Hepatocyte (in vitro differentiated cells): ENCODE data around the gene ELMO3. TPM values are rescaled to one million over a fixed set of nuclear protein-coding genes. Genes with fewer than 3 reads are reported as not detected.

Experiments used
- DNase-seq: peaks from one replicate; pipeline ENCODE4 v3.0.0-alpha.2; 2016; ENCODE audit warnings: low spot score
- H2AFZ ChIP-seq: fragments of 200-600 bp; sonication (generic); 2 replicates; pipeline ENCODE4 v1.6.0; 2016; ENCODE audit warnings: antibody characterized with exemption, mild to moderate bottlenecking
- H3K27ac ChIP-seq: fragments of 200-600 bp; sonication (generic); 2 replicates; pipeline ENCODE4 v1.5.1; 2016; ENCODE audit warnings: mild to moderate bottlenecking
- H3K27me3 ChIP-seq: fragments of 200-600 bp; sonication (generic); 2 replicates; pipeline ENCODE4 v1.6.1; 2016
- H3K36me3 ChIP-seq: fragments of 200-600 bp; sonication (generic); replicated peaks from 2 replicates; pipeline ENCODE4 v1.5.1; 2016; ENCODE audit warnings: low read depth; ENCODE audit not compliant: insufficient read depth
- H3K4me1 ChIP-seq: fragments of 200-600 bp; sonication (generic); 2 replicates; pipeline ENCODE4 v1.5.1; 2016; ENCODE audit warnings: mild to moderate bottlenecking, moderate library complexity; ENCODE audit not compliant: insufficient read depth
- H3K4me2 ChIP-seq: fragments of 200-600 bp; sonication (generic); 2 replicates; pipeline ENCODE4 v1.6.0; 2016
- H3K4me3 ChIP-seq: fragments of 200-600 bp; sonication (generic); 2 replicates; pipeline ENCODE4 v1.5.1; 2016; ENCODE audit warnings: mild to moderate bottlenecking
- H3K79me2 ChIP-seq: fragments of 200-600 bp; sonication (generic); 2 replicates; pipeline ENCODE4 v1.6.0; 2017; ENCODE audit warnings: mild to moderate bottlenecking
- H3K9me2 ChIP-seq: fragments of 200-600 bp; sonication (generic); replicated peaks from 2 replicates; pipeline ENCODE4 v1.6.0; 2017; ENCODE audit warnings: mild to moderate bottlenecking; ENCODE audit not compliant: insufficient read depth
- H3K9me3 ChIP-seq: fragments of 200-600 bp; sonication (generic); 2 replicates; pipeline ENCODE4 v1.5.1; 2016; ENCODE audit warnings: low read depth, mild to moderate bottlenecking
- H4K20me1 ChIP-seq: fragments of 200-600 bp; sonication (generic); 2 replicates; pipeline ENCODE4 v1.6.0; 2016; ENCODE audit warnings: mild to moderate bottlenecking; ENCODE audit not compliant: insufficient read depth, poor library complexity, severe bottlenecking
- CTCF ChIP-seq: fragments of 200-600 bp; sonication (generic); IDR thresholded peaks from 2 replicates; pipeline ENCODE4 v1.5.1; 2016; ENCODE audit warnings: antibody characterized with exemption, mild to moderate bottlenecking; ENCODE audit not compliant: poor library complexity
- EZH2 ChIP-seq: fragments of 200-600 bp; sonication (generic); IDR thresholded peaks from 2 replicates; pipeline ENCODE4 v1.6.1; 2016; ENCODE audit warnings: antibody characterized with exemption, mild to moderate bottlenecking, borderline replicate concordance
- EZH2phosphoT487 ChIP-seq: fragments of 200-600 bp; sonication (generic); IDR thresholded peaks from one replicate; pipeline ENCODE4 v1.6.1; 2018; ENCODE audit warnings: antibody characterized with exemption, mild to moderate bottlenecking, low read depth, moderate library complexity; ENCODE audit not compliant: unreplicated experiment, severe bottlenecking
- WGBS: methylation state at CpG from one replicate; pipeline ENCODE4 v1.1.6; 2016; ENCODE audit warnings: low lambda C conversion rate; ENCODE audit errors: missing lambda C conversion rate; 5-methylcytosine and 5-hydroxymethylcytosine counted together
- polyA plus RNA-seq: library from polyadenylated mRNA; unstranded; fragments of >200 nt; fragmentation: Nextera tagmentation; extraction: Ambion mirVana; gene quantifications from 2 replicates; pipeline ENCODE4 v1.2.1, GENCODE V29; 2016
- total RNA-seq: library from RNA; depleted of rRNA; stranded (reverse); fragments of >200 nt; gene quantifications from 2 replicates; pipeline ENCODE4 v1.2.3, GENCODE V29; 2014

Gene ELMO3
- total and polyA plus RNA-seq, 2 experiments from 2014 or later = 14.5 to 18.5 TPM

GRCh38 chr16:67227567-67227921, 28.6 kb downstream of the ELMO3 start:
- TF ChIP-seq CTCF (no peak), EZH2 (no peak), EZH2phosphoT487 (no peak)
- H3K27ac ChIP-seq = peak overlapping the region; percentile 69
- no peaks in the 10 kb centered on the region for H4K20me1 ChIP-seq
- H3K4me1 ChIP-seq = peaks cover 9% of the 10 kb centered on the region
- peak overlapping the region; percentile 96 for H3K4me2 ChIP-seq
- H3K4me3 ChIP-seq = peak overlapping the region; percentile 74
- no peak for DNase-seq
- peak overlapping the region; percentile 57 for H2AFZ ChIP-seq
- no peaks in the 10 kb centered on the region for H3K9me2 ChIP-seq
- peaks cover 16% of the 10 kb centered on the region for H3K79me2 ChIP-seq
- H3K9me3 ChIP-seq = no peaks in the 10 kb centered on the region
- 34% methylated on average over 12 of the region's 12 CpGs for WGBS
- H3K36me3 ChIP-seq = no peaks in the 10 kb centered on the region
- H3K27me3 ChIP-seq = no peaks in the 10 kb centered on the region

- peak overlapping the region; percentile 74 for H3K4me3 ChIP-seq
- H3K4me2 ChIP-seq = peak overlapping the region; percentile 96
- WGBS = 92% methylated on average over 9 of the region's 9 CpGs
- no peaks in the 10 kb centered on the region for H3K9me2 ChIP-seq
- TF ChIP-seq EZH2phosphoT487 = no peak
- no peaks in the 10 kb centered on the region for H3K36me3 ChIP-seq
- H3K27ac ChIP-seq = no peak overlapping the region
- DNase-seq = no peak
- peaks cover 16% of the 10 kb centered on the region for H3K79me2 ChIP-seq
- H4K20me1 ChIP-seq = no peaks in the 10 kb centered on the region
- no peaks in the 10 kb centered on the region for H3K27me3 ChIP-seq
- no peak overlapping the region for H2AFZ ChIP-seq
- peaks cover 9% of the 10 kb centered on the region for H3K4me1 ChIP-seq
- no peaks in the 10 kb centered on the region for H3K9me3 ChIP-seq
Measured at GRCh38 chr16:67228034-67228785, 29.3 kb downstream of the ELMO3 start.

- H4K20me1 ChIP-seq = no peaks in the 10 kb centered on the region
- no peaks in the 10 kb centered on the region for H3K36me3 ChIP-seq
- H3K27me3 ChIP-seq = no peaks in the 10 kb centered on the region
- no peak for DNase-seq
- no peak overlapping the region for H3K4me3 ChIP-seq
- H3K27ac ChIP-seq = no peak overlapping the region
- H3K9me2 ChIP-seq = no peaks in the 10 kb centered on the region
- H3K4me1 ChIP-seq = peaks cover 9% of the 10 kb centered on the region
- H3K4me2 ChIP-seq = no peak overlapping the region
- H3K9me3 ChIP-seq = no peaks in the 10 kb centered on the region
- 95% methylated on average over 9 of the region's 9 CpGs for WGBS
- H3K79me2 ChIP-seq = peaks cover 16% of the 10 kb centered on the region
- TF ChIP-seq CTCF (no peak), EZH2 (no peak), EZH2phosphoT487 (no peak)
- no peak overlapping the region for H2AFZ ChIP-seq
Measured at GRCh38 chr16:67228905-67229304, 30.0 kb downstream of the ELMO3 start.

GRCh38 chr16:67229906-67230808, 31.2 kb downstream of the ELMO3 start:
- Histone ChIP-seq H3K4me1 (peaks cover 9% of the 10 kb centered on the region), H3K36me3 (no peaks in the 10 kb centered on the region), H3K79me2 (peaks cover 16% of the 10 kb centered on the region), H3K27ac (no peak overlapping the region), H3K9me3 (no peaks in the 10 kb centered on the region), H4K20me1 (no peaks in the 10 kb centered on the region), H3K9me2 (no peaks in the 10 kb centered on the region), H3K27me3 (no peaks in the 10 kb centered on the region), H2AFZ (no peak overlapping the region), H3K4me3 (no peak overlapping the region), H3K4me2 (no peak overlapping the region)
- WGBS = 99% methylated on average over 32 of the region's 32 CpGs
- no peak for DNase-seq
- TF ChIP-seq CTCF (no peak), EZH2phosphoT487 (no peak), EZH2 (no peak)
